IMR-90 (cell line): Measurements from ENCODE around the gene LIMS1.
"Not testable (repeated sequence)": the region's sequence is repeated elsewhere in the genome, so short reads cannot be mapped to it uniquely, and the experiment has no call there.

ENCODE experiments used
- CTCF ChIP-seq: conservative IDR thresholded peaks from 2 replicates; pipeline ENCODE4 v1.5.1; 2012; ENCODE audit warnings: mild to moderate bottlenecking, low read depth, low read length, improper control_type of control experiment
- MXI1 ChIP-seq: IDR thresholded peaks from 2 replicates; pipeline ENCODE4 v1.6.1; 2012; ENCODE audit warnings: low read depth, mild to moderate bottlenecking, low read length, moderate library complexity, borderline replicate concordance

GRCh38 chr2:108654521-108655125 is 120.4 kb downstream of the LIMS1 start:
- not testable (repeated sequence) for TF ChIP-seq CTCF, MXI1
